B cell (primary cell): ENCODE results near the gene ACTN1. TPM values are rescaled to one million over a fixed set of nuclear protein-coding genes. Genes with fewer than 3 reads are reported as not detected.

Source experiments
- ATAC-seq: fragments of 200-7000 bp; cut with Tn5 transposase; one replicate; pipeline ENCODE4 v1.10.0; 2021; ENCODE audit warnings: low read depth, mild to moderate bottlenecking, moderate number of reproducible peaks, moderate library complexity
- CTCF ChIA-PET: fragments of 350-600 bp; sonication (Branson Sonifier 250); formaldehyde crosslinking; loops from one replicate; lab custom pipeline; 2021; ENCODE audit warnings: antibody characterized with exemption, inconsistent platforms; lab: Charles Lee
- POLR2A ChIA-PET: fragments of 350-600 bp; sonication (Branson Sonifier 250); formaldehyde crosslinking; loops from one replicate; lab custom pipeline; 2021; ENCODE audit warnings: antibody characterized with exemption; lab: Charles Lee
- DNase-seq: peaks from one replicate; pipeline ENCODE4 v3.0.0; 2013
- H2AFZ ChIP-seq: 2 replicates; pipeline ENCODE4 v1.6.1; 2012; ENCODE audit warnings: mild to moderate bottlenecking, low read depth, low read length; ENCODE audit not compliant: insufficient read depth, poor library complexity, severe bottlenecking
- H3K27ac ChIP-seq, 2 donors: 1 replicate in 1 of 2; 2 replicates in 1 of 2; pipeline ENCODE4 v1.5.1; 2012 to 2013; ENCODE audit warnings: low read length in 2 of 2, mild to moderate bottlenecking in 2 of 2, moderate library complexity in 1 of 2
- H3K27me3 ChIP-seq, 4 experiments: fragments of 200-600 bp in 1 of 4; sonication (generic) in 1 of 4; replicated peaks in 1 of 4; 1 replicate in 2 of 4; 2 replicates in 2 of 4; pipeline versions ENCODE4 v1.6.1 to v1.7.0; 2013 to 2016; ENCODE audit warnings: low read length in 3 of 4, mild to moderate bottlenecking in 2 of 4, mixed read lengths in 1 of 4, moderate library complexity in 1 of 4; ENCODE audit not compliant: insufficient read depth in 4 of 4, control insufficient read depth in 3 of 4; ENCODE audit errors: control extremely low read depth in 1 of 4
- H3K36me3 ChIP-seq, 2 experiments: replicated peaks in 1 of 2; 1 replicate in 1 of 2; 2 replicates in 1 of 2; pipeline versions ENCODE4 v1.6.1 to v1.7.1; 2013; ENCODE audit warnings: low read length in 1 of 2; ENCODE audit not compliant: insufficient read depth in 2 of 2, control insufficient read depth in 1 of 2; ENCODE audit errors: control extremely low read depth in 1 of 2, extremely low read depth in 1 of 2
- H3K4me1 ChIP-seq, 2 donors: fragments of 200-600 bp in 1 of 2; sonication (generic) in 1 of 2; 1 replicate in 1 of 2; 2 replicates in 1 of 2; pipeline versions ENCODE4 v1.5.1 to v1.6.1; 2013 to 2017; ENCODE audit warnings: low read length in 2 of 2; ENCODE audit not compliant: control insufficient read depth in 2 of 2, insufficient read depth in 2 of 2
- H3K4me2 ChIP-seq: replicated peaks from 2 replicates; pipeline ENCODE3; 2012; ENCODE audit warnings: mild to moderate bottlenecking, low read depth, low read length; ENCODE audit not compliant: poor library complexity, severe bottlenecking
- H3K4me3 ChIP-seq, 5 experiments: fragments of 200-600 bp in 1 of 5; sonication (generic) in 1 of 5; 1 replicate in 3 of 5; 2 replicates in 2 of 5; pipeline versions ENCODE4 v1.5.1 to v1.7.0; 2011 to 2016; ENCODE audit warnings: low read length in 4 of 5, mild to moderate bottlenecking in 4 of 5, low read depth in 2 of 5, control low read depth in 1 of 5, moderate library complexity in 1 of 5; ENCODE audit not compliant: insufficient read depth in 1 of 5; ENCODE audit errors: control extremely low read depth in 1 of 5, extremely low read depth in 1 of 5
- H3K79me2 ChIP-seq: fragments of 200-600 bp; sonication (generic); one replicate; pipeline ENCODE4 v1.6.0; 2016; ENCODE audit warnings: low read length; ENCODE audit not compliant: control insufficient read depth, insufficient read depth
- H3K9ac ChIP-seq: fragments of 200-600 bp; sonication (generic); 2 replicates; pipeline ENCODE4 v1.6.1; 2017; ENCODE audit warnings: mild to moderate bottlenecking, low read length, moderate library complexity
- H3K9me3 ChIP-seq, 3 donors: one replicate each; pipeline versions ENCODE4 v1.6.1 to v1.7.1; 2013; ENCODE audit warnings: low read length in 2 of 3; ENCODE audit not compliant: control insufficient read depth in 2 of 3, insufficient read depth in 1 of 3; ENCODE audit errors: control extremely low read depth in 1 of 3
- H4K20me1 ChIP-seq: 2 replicates; pipeline ENCODE4 v1.6.0; 2012; ENCODE audit warnings: mild to moderate bottlenecking, low read length; ENCODE audit not compliant: insufficient read depth, control insufficient read depth, poor library complexity, severe bottlenecking
- H3K27ac Mint-ChIP-seq: one replicate; pipeline ENCODE4 v1.8.0; 2021; ENCODE audit warnings: mixed read lengths
- H3K27me3 Mint-ChIP-seq: one replicate; pipeline ENCODE4 v1.8.0; 2021; ENCODE audit warnings: mixed read lengths
- H3K4me1 Mint-ChIP-seq: one replicate; pipeline ENCODE4 v1.8.0; 2021; ENCODE audit warnings: mixed read lengths
- H3K4me3 Mint-ChIP-seq: one replicate; pipeline ENCODE4 v1.8.0; 2021; ENCODE audit warnings: mixed read lengths
- H3K9me3 Mint-ChIP-seq: one replicate; pipeline ENCODE4 v1.8.0; 2022; ENCODE audit warnings: mixed read lengths; ENCODE audit not compliant: insufficient read depth
- CTCF ChIP-seq: fragments of 200-600 bp; IDR thresholded peaks from one replicate; pipeline ENCODE4 v1.8.0; 2022; ENCODE audit warnings: antibody characterized with exemption, mild to moderate bottlenecking
- EZH2 ChIP-seq: IDR thresholded peaks from 2 replicates; pipeline ENCODE4 v1.6.1; 2012; ENCODE audit warnings: borderline replicate concordance, low read depth, mild to moderate bottlenecking, moderate library complexity, low read length; ENCODE audit not compliant: insufficient read depth, poor library complexity, severe bottlenecking
- WGBS: methylation state at CpG from one replicate; pipeline ENCODE4 v1.1.5; 2013; ENCODE audit warnings: missing lambda C conversion rate; ENCODE audit not compliant: insufficient coverage; 5-methylcytosine and 5-hydroxymethylcytosine counted together
- intact Hi-C: fragments of 100-400 bp; cut with micrococcal nuclease; formaldehyde crosslinking; loops from one replicate; pipeline ENCODE4 v1.10.0; 2022
- polyA plus RNA-seq: library from polyadenylated mRNA; depleted of rRNA; stranded (reverse); fragments of >200 nt; gene quantifications from 2 replicates; pipeline ENCODE4 v1.2.3, GENCODE V29; 2012
- total RNA-seq, 2 donors: library from RNA; stranded (reverse); fragments of 120-200 nt in 1 of 2; gene quantifications; 1 replicate in 1 of 2; 2 replicates in 1 of 2; pipeline versions ENCODE4 v1.2.3 to v1.2.4, GENCODE V29; 2013 to 2022

Gene ACTN1
- total and polyA plus RNA-seq, 2 donors (not counting 1 experiment from before 2014, with no cell fraction given) = 0.74 to 0.89 TPM

GRCh38 chr14:68936476-68936875, 42.6 kb downstream of the ACTN1 start:
- Histone ChIP-seq H3K36me3 (no peaks in the 10 kb centered on the region), H4K20me1 (no peaks in the 10 kb centered on the region), H3K4me3 (no peak overlapping the region), H3K4me2 (no peak overlapping the region), H3K79me2 (no peaks in the 10 kb centered on the region), H3K27me3 (peaks cover 0 to 2% (median 0%) of the 10 kb centered on the region in 4 experiments), H3K27ac (no peak overlapping the region), H3K9ac (no peak overlapping the region), H3K4me1 (no peaks in the 10 kb centered on the region), H2AFZ (no peak overlapping the region), H3K9me3 (no peaks in the 10 kb centered on the region)
- no peak overlapping the region for H3K4me3 Mint-ChIP-seq
- ATAC-seq = no peak
- TF ChIP-seq EZH2 (no peak), CTCF (no peak)
- ChIA-PET CTCF (no interaction called here), POLR2A (no interaction called here)
- H3K27ac Mint-ChIP-seq = no peak overlapping the region
- 82% methylated on average over 8 of the region's 8 CpGs for WGBS
- H3K27me3 Mint-ChIP-seq = peaks cover 2% of the 10 kb centered on the region
- H3K4me1 Mint-ChIP-seq = no peaks in the 10 kb centered on the region
- no peak for DNase-seq
- H3K9me3 Mint-ChIP-seq = no peaks in the 10 kb centered on the region
- intact Hi-C loops = no loop called here

- no peak overlapping the region for H3K4me2 ChIP-seq
- POLR2A ChIA-PET = no interaction called here
Observed at GRCh38 chr14:68935761-68936214, 43.3 kb downstream of the ACTN1 start.

More at GRCh38 chr14:68935761-68936214, 43.3 kb downstream of the ACTN1 start:
- H3K79me2 ChIP-seq = no peaks in the 10 kb centered on the region
- H2AFZ ChIP-seq = no peak overlapping the region
- H3K36me3 ChIP-seq = no peaks in the 10 kb centered on the region
- H3K9ac ChIP-seq = no peak overlapping the region
- Mint-ChIP-seq H3K4me3 (no peak overlapping the region), H3K4me1 (no peaks in the 10 kb centered on the region), H3K27ac (no peak overlapping the region), H3K27me3 (peaks cover 7% of the 10 kb centered on the region), H3K9me3 (no peaks in the 10 kb centered on the region)
- intact Hi-C loops = no loop called here
- TF ChIP-seq CTCF = no peak
- no peak for TF ChIP-seq EZH2
- no peak overlapping the region for H3K27ac ChIP-seq
- no peak for ATAC-seq
- H3K27me3 ChIP-seq = peaks cover 0 to 2% (median 0%) of the 10 kb centered on the region in 4 experiments
- DNase-seq = no peak
- no peaks in the 10 kb centered on the region for H3K9me3 ChIP-seq
- H3K4me1 ChIP-seq = no peaks in the 10 kb centered on the region
- H4K20me1 ChIP-seq = no peaks in the 10 kb centered on the region
- H3K4me3 ChIP-seq = no peak overlapping the region
- WGBS = 50% methylated on average over 2 of the region's 6 CpGs
- CTCF ChIA-PET = no interaction called here
